Small intestine (tissue), 7 donors: Measurements from ENCODE around the gene MON2. TPM values are rescaled to one million over a fixed set of nuclear protein-coding genes. Genes with fewer than 3 reads are reported as not detected.
A peak's percentile ranks its signal among the peaks of the same experiment; 100 is the strongest.

Experiments
- DNase-seq, 2 donors: peaks; one replicate each; pipeline versions ENCODE4 v3.0.0 to v3.0.0-alpha.2; 2013
- FAIRE-seq: peaks from 2 replicates; lab custom pipeline; 2012; peaks lifted over from hg19 to GRCh38; lab: Jason Lieb, UNC
- H3K27ac ChIP-seq, 3 donors: one replicate each; pipeline ENCODE4 v1.5.1; 2013; ENCODE audit warnings: low read length in 2 of 3, mild to moderate bottlenecking in 2 of 3, control low read depth in 1 of 3, inconsistent platforms in 1 of 3, low read depth in 1 of 3, moderate library complexity in 1 of 3
- H3K27me3 ChIP-seq, 3 donors: one replicate each; pipeline ENCODE4 v1.6.1; 2013; ENCODE audit warnings: low read length in 3 of 3, inconsistent platforms in 1 of 3; ENCODE audit not compliant: control insufficient read depth in 3 of 3, insufficient read depth in 3 of 3
- H3K36me3 ChIP-seq, 3 donors: one replicate each; pipeline ENCODE4 v1.6.1; 2013; ENCODE audit warnings: low read length in 3 of 3, inconsistent platforms in 1 of 3, low read depth in 1 of 3, mild to moderate bottlenecking in 1 of 3, moderate library complexity in 1 of 3; ENCODE audit not compliant: control insufficient read depth in 3 of 3, insufficient read depth in 2 of 3
- H3K4me1 ChIP-seq, 3 donors: one replicate each; pipeline ENCODE4 v1.6.1; 2013; ENCODE audit warnings: low read length in 2 of 3, inconsistent platforms in 1 of 3, low read depth in 1 of 3, mild to moderate bottlenecking in 1 of 3, moderate library complexity in 1 of 3; ENCODE audit not compliant: control insufficient read depth in 3 of 3, insufficient read depth in 2 of 3
- H3K4me3 ChIP-seq, 3 donors: one replicate each; pipeline ENCODE4 v1.5.1; 2013; ENCODE audit warnings: low read length in 3 of 3, control low read depth in 1 of 3, inconsistent platforms in 1 of 3, low read depth in 1 of 3, mild to moderate bottlenecking in 1 of 3, moderate library complexity in 1 of 3
- H3K9me3 ChIP-seq, 2 donors: one replicate each; pipeline ENCODE4 v1.6.1; 2013; ENCODE audit warnings: low read depth in 1 of 2, low read length in 1 of 2; ENCODE audit not compliant: control insufficient read depth in 2 of 2, insufficient read depth in 1 of 2
- WGBS, 3 donors: extraction: QIAGEN DNeasy Blood & Tissue Kit; methylation state at CpG; one replicate each; pipeline ENCODE4 v1.1.7; 2013; 5-methylcytosine and 5-hydroxymethylcytosine counted together
- polyA plus RNA-seq, 4 donors: library from polyadenylated mRNA; stranded (reverse) in 3 of 4; unstranded in 1 of 4; fragments of 200-250 nt in 3 of 4; fragments of 120-200 nt in 1 of 4; gene quantifications; one replicate each; pipeline versions ENCODE4 v1.2.1 to v1.2.3, GENCODE V29; 2013
- donor health status: healthy with polysubstance abuse.
- donor health status: control.
- donor health status: control.
- donor health status: Bipolar disorder and iron deficiency.
- donor health status: healthy.

The MON2 gene
- polyA plus RNA-seq, 4 donors, result 7.1 to 43.5 (median 9.3) TPM

GRCh38 chr12:62523619-62524018 is 57.0 kb downstream of the MON2 start:
- peaks cover 0 to 13% (median 0%) of the 10 kb centered on the region in 3 donors for H3K36me3 ChIP-seq
- DNase-seq (peak; percentile 17 to 69), FAIRE-seq (no peak)

DNA sequence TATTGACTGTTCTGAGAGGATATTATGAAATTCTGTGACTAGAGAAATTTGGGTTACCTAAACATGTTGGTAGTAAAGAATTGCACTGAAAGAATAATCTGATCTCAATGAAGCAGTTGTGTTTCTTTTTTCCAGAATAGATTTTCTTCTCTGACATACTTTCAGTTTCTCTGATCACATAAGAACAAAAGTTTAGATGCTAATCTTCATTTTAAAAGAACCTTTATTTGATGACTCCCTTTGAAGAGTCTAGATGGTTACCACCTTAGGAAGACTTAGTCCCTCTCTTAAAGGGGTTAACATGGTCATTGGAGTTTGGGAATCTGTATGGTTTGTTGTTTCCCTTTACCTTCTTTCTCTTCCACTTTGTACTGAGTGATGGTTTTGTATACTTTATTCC is 58.6 kb downstream of the MON2 start:
- DNase-seq, result no peak
- peaks cover 0 to 8% (median 0%) of the 10 kb centered on the region in 3 donors for H3K4me1 ChIP-seq
- no peaks in the 10 kb centered on the region for H3K9me3 ChIP-seq
- FAIRE-seq, result no peak
- H3K4me3 ChIP-seq, result no peak overlapping the region
- H3K27ac ChIP-seq, result no peak overlapping the region
- no peaks in the 10 kb centered on the region for H3K27me3 ChIP-seq
- H3K36me3 ChIP-seq, result peaks cover 0 to 10% (median 0%) of the 10 kb centered on the region in 3 donors

More at GRCh38 chr12:62523619-62524018, 57.0 kb downstream of the MON2 start:
- Histone ChIP-seq H3K4me3 (no peak overlapping the region), H3K27ac (no peak overlapping the region), H3K27me3 (no peaks in the 10 kb centered on the region), H3K4me1 (peaks cover 0 to 8% (median 0%) of the 10 kb centered on the region in 3 donors), H3K9me3 (no peaks in the 10 kb centered on the region)
- 18 to 53% (median 26%) methylated on average over 1 of the region's 1 CpG for WGBS, 3 donors

GRCh38 chr12:62530596-62530995 is 64.0 kb downstream of the MON2 start:
- no peaks in the 10 kb centered on the region for H3K4me1 ChIP-seq
- 67 to 100% (median 87%) methylated on average over 1 of the region's 1 CpG for WGBS, 3 donors
- DNase-seq (no peak), FAIRE-seq (no peak)
- H3K27ac ChIP-seq, result no peak overlapping the region
- H3K36me3 ChIP-seq, result peaks cover 4 to 8% (median 5%) of the 10 kb centered on the region in 3 donors
- H3K9me3 ChIP-seq, result no peaks in the 10 kb centered on the region
- no peak overlapping the region for H3K4me3 ChIP-seq
- no peaks in the 10 kb centered on the region for H3K27me3 ChIP-seq

DNA sequence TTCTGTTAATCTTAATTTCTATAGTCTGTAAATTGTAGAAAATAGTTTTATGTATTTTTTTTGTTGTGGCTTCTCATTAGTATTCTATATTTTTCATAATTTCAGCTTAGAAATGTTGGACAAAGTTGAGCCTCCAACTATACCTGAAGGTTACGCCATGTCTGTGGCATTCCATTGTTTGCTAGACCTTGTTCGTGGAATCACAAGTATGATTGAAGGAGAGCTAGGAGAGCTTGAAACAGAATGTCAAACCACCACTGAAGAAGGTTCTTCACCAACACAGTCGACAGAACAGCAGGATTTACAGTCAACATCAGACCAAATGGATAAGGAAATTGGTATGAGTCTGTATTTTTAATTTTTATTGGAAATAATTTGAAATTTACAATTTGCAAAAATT is 65.7 kb downstream of the MON2 start:
- no peak overlapping the region for H3K27ac ChIP-seq
- H3K36me3 ChIP-seq, result peaks cover 4 to 10% (median 5%) of the 10 kb centered on the region in 3 donors
- H3K9me3 ChIP-seq, result no peaks in the 10 kb centered on the region
- no peaks in the 10 kb centered on the region for H3K4me1 ChIP-seq
- WGBS, 3 donors, result 70 to 84% (median 83%) methylated on average over 3 of the region's 3 CpGs
- FAIRE-seq (no peak), DNase-seq (no peak)
- H3K4me3 ChIP-seq, result no peak overlapping the region
- H3K27me3 ChIP-seq, result no peaks in the 10 kb centered on the region

- H3K27ac ChIP-seq, result no peak overlapping the region
- FAIRE-seq, result no peak
Measured at GRCh38 chr12:62533087-62533754, 66.6 kb downstream of the MON2 start.

GRCh38 chr12:62533755-62534107 is 67.1 kb downstream of the MON2 start:
- no peak overlapping the region for H3K27ac ChIP-seq
- DNase-seq (no peak), FAIRE-seq (no peak)
- H3K27me3 ChIP-seq, result no peaks in the 10 kb centered on the region
- no peak overlapping the region for H3K4me3 ChIP-seq
- no peaks in the 10 kb centered on the region for H3K9me3 ChIP-seq
- WGBS, 3 donors, result 87 to 95% (median 88%) methylated on average over 2 of the region's 2 CpGs
- H3K4me1 ChIP-seq, result no peaks in the 10 kb centered on the region
- H3K36me3 ChIP-seq, result peaks cover 4 to 10% (median 5%) of the 10 kb centered on the region in 3 donors

More at GRCh38 chr12:62533087-62533754, 66.6 kb downstream of the MON2 start:
- Histone ChIP-seq H3K36me3 (peaks cover 4 to 10% (median 5%) of the 10 kb centered on the region in 3 donors), H3K4me1 (no peaks in the 10 kb centered on the region), H3K4me3 (no peak overlapping the region), H3K9me3 (no peaks in the 10 kb centered on the region), H3K27me3 (no peaks in the 10 kb centered on the region)
- WGBS, 3 donors, result 83 to 92% (median 85%) methylated on average over 2 of the region's 2 CpGs
- no peak for DNase-seq

DNA sequence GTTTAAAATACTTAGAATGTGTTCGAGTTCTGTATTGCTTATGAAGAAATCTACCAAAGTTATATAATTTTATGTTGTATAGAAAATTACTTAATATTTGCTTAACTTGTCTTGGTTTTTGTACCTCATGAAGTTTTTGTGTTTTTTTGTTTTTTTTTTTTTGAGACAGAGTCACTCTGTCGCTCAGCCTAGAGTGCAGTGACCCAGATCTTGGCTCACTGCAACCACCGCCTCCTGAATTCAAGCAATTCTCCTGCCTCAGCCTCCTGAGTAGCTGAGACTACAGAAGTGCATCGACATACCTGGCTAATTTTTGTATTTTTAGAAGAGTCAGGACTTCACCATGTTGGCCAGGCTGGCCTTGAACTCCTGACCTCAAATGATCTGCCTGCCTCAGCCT is 69.9 kb downstream of the MON2 start:
- Histone ChIP-seq H3K9me3 (no peaks in the 10 kb centered on the region), H3K4me1 (no peaks in the 10 kb centered on the region), H3K27ac (no peak overlapping the region), H3K27me3 (no peaks in the 10 kb centered on the region), H3K36me3 (peaks cover 3 to 22% (median 8%) of the 10 kb centered on the region in 3 donors), H3K4me3 (no peak overlapping the region)
- WGBS, 3 donors, result 75 to 88% (median 85%) methylated on average over 4 of the region's 4 CpGs
- no peak for FAIRE-seq
- no peak for DNase-seq

- Histone ChIP-seq H3K4me3 (no peak overlapping the region), H3K9me3 (no peaks in the 10 kb centered on the region), H3K36me3 (peaks cover 3 to 22% (median 5%) of the 10 kb centered on the region in 3 donors), H3K27ac (no peak overlapping the region), H3K27me3 (no peaks in the 10 kb centered on the region), H3K4me1 (no peaks in the 10 kb centered on the region)
- 93 to 99% (median 98%) methylated on average over 2 of the region's 2 CpGs for WGBS, 3 donors
- DNase-seq (peak in 1 of 2 donors; percentile 19), FAIRE-seq (peak; percentile 15)
Measured at GRCh38 chr12:62537551-62537950, 70.9 kb downstream of the MON2 start.

DNA sequence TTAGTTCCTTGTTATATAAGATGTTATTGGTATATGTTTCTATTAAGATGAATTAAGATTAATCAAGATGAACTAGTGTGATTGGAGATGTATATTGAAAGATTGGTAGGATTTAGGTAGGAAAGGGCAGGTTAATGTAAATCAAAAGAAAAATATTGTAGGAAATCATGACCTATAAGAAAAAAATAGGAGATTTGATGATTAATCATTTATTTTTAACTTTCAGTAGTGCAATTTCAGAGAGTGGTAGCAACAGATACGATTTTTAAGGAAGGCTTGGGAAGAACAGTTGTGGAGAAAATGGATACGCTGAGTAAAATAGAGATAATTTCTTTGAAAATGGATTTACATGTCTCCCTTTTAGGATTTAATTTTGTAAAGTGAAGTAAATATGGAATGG is 73.7 kb downstream of the MON2 start:
- no peak for DNase-seq
- FAIRE-seq, result no peak
- H3K36me3 ChIP-seq, result peaks cover 2 to 25% (median 3%) of the 10 kb centered on the region in 3 donors
- H3K9me3 ChIP-seq, result no peaks in the 10 kb centered on the region
- no peak overlapping the region for H3K27ac ChIP-seq
- no peaks in the 10 kb centered on the region for H3K4me1 ChIP-seq
- H3K27me3 ChIP-seq, result no peaks in the 10 kb centered on the region
- no peak overlapping the region for H3K4me3 ChIP-seq
- 47 to 68% (median 67%) methylated on average over 2 of the region's 2 CpGs for WGBS, 3 donors
